GM12801 (cell line): Measurements from ENCODE around the gene POLD4.

ENCODE experiments used
- TF ChIP-seq, protein P1 (sequence below): IDR thresholded peaks from one replicate; pipeline ENCODE4 v1.5.1; 2011; ENCODE audit warnings: control low read depth; ENCODE audit not compliant: insufficient read length; ENCODE audit errors: extremely low read depth

The POLD4 gene

GRCh38 chr11:67397536-67397935 lies 44.2 kb upstream of the POLD4 start:
- TF ChIP-seq, protein P1, sequence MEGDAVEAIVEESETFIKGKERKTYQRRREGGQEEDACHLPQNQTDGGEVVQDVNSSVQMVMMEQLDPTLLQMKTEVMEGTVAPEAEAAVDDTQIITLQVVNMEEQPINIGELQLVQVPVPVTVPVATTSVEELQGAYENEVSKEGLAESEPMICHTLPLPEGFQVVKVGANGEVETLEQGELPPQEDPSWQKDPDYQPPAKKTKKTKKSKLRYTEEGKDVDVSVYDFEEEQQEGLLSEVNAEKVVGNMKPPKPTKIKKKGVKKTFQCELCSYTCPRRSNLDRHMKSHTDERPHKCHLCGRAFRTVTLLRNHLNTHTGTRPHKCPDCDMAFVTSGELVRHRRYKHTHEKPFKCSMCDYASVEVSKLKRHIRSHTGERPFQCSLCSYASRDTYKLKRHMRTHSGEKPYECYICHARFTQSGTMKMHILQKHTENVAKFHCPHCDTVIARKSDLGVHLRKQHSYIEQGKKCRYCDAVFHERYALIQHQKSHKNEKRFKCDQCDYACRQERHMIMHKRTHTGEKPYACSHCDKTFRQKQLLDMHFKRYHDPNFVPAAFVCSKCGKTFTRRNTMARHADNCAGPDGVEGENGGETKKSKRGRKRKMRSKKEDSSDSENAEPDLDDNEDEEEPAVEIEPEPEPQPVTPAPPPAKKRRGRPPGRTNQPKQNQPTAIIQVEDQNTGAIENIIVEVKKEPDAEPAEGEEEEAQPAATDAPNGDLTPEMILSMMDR = no peak

GRCh38 chr11:67396587-67397389 lies 43.4 kb upstream of the POLD4 start:
- TF ChIP-seq, protein P1 = no peak

- TF ChIP-seq, protein P1 = no peak
Observed at GRCh38 chr11:67396259-67396581, 42.9 kb upstream of the POLD4 start.

GRCh38 chr11:67395555-67396258 lies 42.4 kb upstream of the POLD4 start:
- TF ChIP-seq, protein P1 = no peak

GRCh38 chr11:67393990-67394389 lies 40.6 kb upstream of the POLD4 start:
- TF ChIP-seq, protein P1 = no peak

DNA sequence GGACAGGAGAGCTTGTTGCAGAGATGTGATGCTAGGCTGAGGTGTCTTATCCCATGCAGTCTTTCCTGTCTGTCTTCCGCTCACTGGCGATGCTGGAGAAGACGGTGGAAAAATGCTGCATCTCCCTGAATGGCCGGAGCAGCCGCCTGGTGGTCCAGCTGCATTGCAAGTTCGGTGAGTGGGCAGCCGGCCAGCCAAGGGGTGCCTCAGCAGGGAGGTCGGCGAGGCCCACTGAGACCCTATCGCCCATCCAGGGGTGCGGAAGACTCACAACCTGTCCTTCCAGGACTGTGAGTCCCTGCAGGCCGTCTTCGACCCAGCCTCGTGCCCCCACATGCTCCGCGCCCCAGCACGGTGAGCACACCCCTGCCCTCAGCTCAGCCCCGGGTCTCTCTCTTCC lies 40.1 kb upstream of the POLD4 start:
- TF ChIP-seq, protein P1 = no peak

DNA sequence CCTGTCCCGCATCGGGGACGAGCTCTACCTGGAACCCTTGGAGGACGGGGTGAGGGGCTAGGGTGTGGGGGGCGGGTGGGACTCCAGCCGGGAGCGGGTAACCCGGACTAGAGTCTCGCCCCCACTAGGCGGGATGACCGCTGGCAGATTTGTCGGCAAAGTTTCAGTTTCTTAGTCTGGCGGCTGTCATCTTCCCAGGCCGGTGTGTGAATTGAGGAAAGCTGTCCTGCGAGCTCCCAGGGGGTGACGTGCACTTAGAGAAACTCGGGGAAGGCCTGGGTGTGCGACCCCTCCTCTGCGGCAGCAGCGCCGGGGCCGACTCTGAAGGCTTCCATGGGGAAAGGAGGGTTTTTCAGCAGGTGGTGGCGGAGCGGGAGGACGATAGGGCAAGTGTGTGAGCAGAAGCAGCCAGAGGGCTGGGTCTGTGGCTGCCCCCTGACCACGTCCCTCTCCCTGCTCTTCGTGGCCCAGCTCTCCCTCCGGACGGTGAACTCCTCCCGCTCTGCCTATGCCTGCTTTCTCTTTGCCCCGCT lies 38.9 kb upstream of the POLD4 start:
- TF ChIP-seq, protein P1 = no peak
